ENCODE measurements around the gene KLHL4. TPM values are rescaled to one million over a fixed set of nuclear protein-coding genes. Genes with fewer than 3 reads are reported as not detected.

KLHL4 gene
- total RNA-seq, 1 experiment from 2014 or later, result 1.1 TPM

DNA sequence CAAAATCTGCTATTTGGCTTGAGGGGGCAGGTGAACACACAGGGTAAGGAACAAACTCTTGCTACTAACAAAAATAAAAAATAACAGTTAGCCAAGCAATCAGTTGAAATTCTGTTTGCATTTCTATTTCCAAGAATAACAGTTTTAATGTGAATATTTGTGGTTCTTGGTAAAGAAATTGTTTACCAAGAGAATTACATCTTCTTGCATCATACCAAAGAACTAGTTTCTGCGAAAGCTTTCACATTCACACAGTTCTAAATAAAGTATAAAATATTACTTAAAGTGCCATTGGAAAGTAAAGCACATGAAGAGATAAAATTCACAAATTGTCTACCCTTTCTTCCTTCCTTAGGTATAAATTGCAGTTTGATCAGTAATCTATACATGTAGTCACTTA lies 54.4 kb downstream of the KLHL4 start:
- BruUV-seq (replicated peaks), result no TSS peak
- Histone ChIP-seq H3K79me2 (ENCODE audit: low read length) (no peaks in the 10 kb centered on the region), H3K4me3 (ENCODE audit: low read length) (no peak overlapping the region), H2AFZ (ENCODE audit: low read length) (no peak overlapping the region), H3K27me3 (ENCODE audit: low read length) (no peaks in the 10 kb centered on the region), H4K20me1 (ENCODE audit: low read length) (no peaks in the 10 kb centered on the region), H3K36me3 (ENCODE audit: low read depth, low read length) (no peaks in the 10 kb centered on the region), H3K9me2 (replicated peaks; ENCODE audit: low read length) (no peaks in the 10 kb centered on the region), H3K9me3 (ENCODE audit: low read length) (no peaks in the 10 kb centered on the region), H3K27ac (ENCODE audit: low read length) (no peak overlapping the region), H3K9ac (ENCODE audit: low read length) (no peak overlapping the region), H3K4me2 (ENCODE audit: low read length) (no peak overlapping the region), H3K4me1 (ENCODE audit: insufficient read depth, low read length) (no peaks in the 10 kb centered on the region), H3F3A (ENCODE audit: low read length, unreplicated experiment) (no peaks in the 10 kb centered on the region)
- ChIA-PET POLR2A (ENCODE audit: unreplicated experiment) (no interaction called here), CTCF (no interaction called here)
- intact Hi-C loops (cut with micrococcal nuclease), result loop anchor here (1.0 to 10.0 kb wide), 2 partner anchors 55 to 177 kb away; partner anchors contain the start of gene KLHL4
- TF ChIP-seq, protein P1, sequence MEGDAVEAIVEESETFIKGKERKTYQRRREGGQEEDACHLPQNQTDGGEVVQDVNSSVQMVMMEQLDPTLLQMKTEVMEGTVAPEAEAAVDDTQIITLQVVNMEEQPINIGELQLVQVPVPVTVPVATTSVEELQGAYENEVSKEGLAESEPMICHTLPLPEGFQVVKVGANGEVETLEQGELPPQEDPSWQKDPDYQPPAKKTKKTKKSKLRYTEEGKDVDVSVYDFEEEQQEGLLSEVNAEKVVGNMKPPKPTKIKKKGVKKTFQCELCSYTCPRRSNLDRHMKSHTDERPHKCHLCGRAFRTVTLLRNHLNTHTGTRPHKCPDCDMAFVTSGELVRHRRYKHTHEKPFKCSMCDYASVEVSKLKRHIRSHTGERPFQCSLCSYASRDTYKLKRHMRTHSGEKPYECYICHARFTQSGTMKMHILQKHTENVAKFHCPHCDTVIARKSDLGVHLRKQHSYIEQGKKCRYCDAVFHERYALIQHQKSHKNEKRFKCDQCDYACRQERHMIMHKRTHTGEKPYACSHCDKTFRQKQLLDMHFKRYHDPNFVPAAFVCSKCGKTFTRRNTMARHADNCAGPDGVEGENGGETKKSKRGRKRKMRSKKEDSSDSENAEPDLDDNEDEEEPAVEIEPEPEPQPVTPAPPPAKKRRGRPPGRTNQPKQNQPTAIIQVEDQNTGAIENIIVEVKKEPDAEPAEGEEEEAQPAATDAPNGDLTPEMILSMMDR (conservative IDR thresholded peaks at IDR 0.05; ENCODE audit: low read depth, low read length), result no peak
- TF ChIP-seq EZH2 (IDR thresholded peaks at IDR 0.05; ENCODE audit: low read length, unreplicated experiment) (no peak), EZH2phosphoT487 (IDR thresholded peaks at IDR 0.05; ENCODE audit: borderline replicate concordance, low read length) (no peak)
- DNase-seq, result no peak
- peak; percentile 22; the same call in 1 of the 2 replicates for ATAC-seq

DNA sequence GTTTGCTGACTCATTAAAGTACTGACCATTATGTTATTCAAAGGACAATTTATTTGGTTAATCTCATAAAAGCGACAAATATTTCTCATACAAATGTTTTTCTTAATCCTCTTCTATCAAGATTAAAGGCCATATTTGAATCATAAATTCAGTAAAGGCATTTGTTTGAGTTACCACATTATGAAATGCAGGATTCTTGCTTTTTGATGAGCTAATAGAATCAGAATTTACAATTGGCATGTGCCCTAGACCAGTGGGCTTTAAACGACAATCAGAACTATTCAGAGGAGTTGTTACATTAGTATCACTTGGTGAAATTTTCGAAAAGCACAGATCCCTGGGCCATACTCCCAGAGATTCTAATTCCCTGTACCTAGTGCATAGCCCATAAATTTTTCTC lies 55.3 kb downstream of the KLHL4 start:
- ATAC-seq, result no peak
- intact Hi-C loops (cut with micrococcal nuclease), result loop anchor here (1.0 to 10.0 kb wide), 2 partner anchors 56 to 178 kb away; partner anchors contain the start of gene KLHL4
- no peak overlapping the region for H3K4me2 ChIP-seq (ENCODE audit: low read length)

DNA sequence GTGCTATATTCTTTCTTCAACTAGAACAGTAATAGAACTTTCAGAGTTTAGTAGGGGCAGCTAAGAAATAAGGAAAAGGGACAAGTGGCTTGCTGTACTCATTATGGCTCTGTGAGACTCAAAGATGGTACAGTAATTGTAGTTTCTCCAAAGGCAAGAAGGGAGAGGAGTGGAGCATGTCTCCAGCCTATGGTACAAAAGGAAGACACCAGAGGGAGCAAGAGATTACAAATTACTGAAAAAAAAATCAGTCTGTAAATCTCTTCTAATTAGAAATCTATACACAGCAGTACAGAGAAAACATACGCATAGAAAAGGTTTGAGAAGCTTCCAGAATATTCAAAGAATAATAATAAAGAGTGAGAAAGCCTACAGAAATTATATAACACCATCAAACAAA lies 61.4 kb downstream of the KLHL4 start:
- Histone ChIP-seq H3K79me2 (ENCODE audit: low read length) (no peaks in the 10 kb centered on the region), H3F3A (ENCODE audit: low read length, unreplicated experiment) (no peaks in the 10 kb centered on the region), H3K27ac (ENCODE audit: low read length) (no peak overlapping the region), H3K4me1 (ENCODE audit: insufficient read depth, low read length) (no peaks in the 10 kb centered on the region), H4K20me1 (ENCODE audit: low read length) (no peaks in the 10 kb centered on the region), H3K36me3 (ENCODE audit: low read depth, low read length) (no peaks in the 10 kb centered on the region), H3K9me3 (ENCODE audit: low read length) (no peaks in the 10 kb centered on the region), H3K9ac (ENCODE audit: low read length) (no peak overlapping the region), H3K4me3 (ENCODE audit: low read length) (no peak overlapping the region), H3K27me3 (ENCODE audit: low read length) (no peaks in the 10 kb centered on the region), H2AFZ (ENCODE audit: low read length) (no peak overlapping the region), H3K4me2 (ENCODE audit: low read length) (no peak overlapping the region), H3K9me2 (replicated peaks; ENCODE audit: low read length) (no peaks in the 10 kb centered on the region)
- DNase-seq (peak; percentile 5), ATAC-seq (peak; percentile 48)
- TF ChIP-seq, protein P1 (conservative IDR thresholded peaks at IDR 0.05; ENCODE audit: low read depth, low read length), result peak; percentile 41; the same call in 1 of the 2 replicates
- TF ChIP-seq EZH2 (IDR thresholded peaks at IDR 0.05; ENCODE audit: low read length, unreplicated experiment), result no peak
- BruUV-seq (replicated peaks), result no TSS peak
- ChIA-PET POLR2A (ENCODE audit: unreplicated experiment) (no interaction called here), CTCF (no interaction called here)
- intact Hi-C loops (cut with micrococcal nuclease), result loop anchor here (1.0 to 10.0 kb wide), 3 partner anchors 84 to 240 kb away; no protein-coding TSS in a partner anchor

More for the DNA sequence above, 55.3 kb downstream of the KLHL4 start:
- POLR2A ChIA-PET (ENCODE audit: unreplicated experiment), result no interaction called here
- Histone ChIP-seq H3K4me1 (ENCODE audit: insufficient read depth, low read length) (no peaks in the 10 kb centered on the region), H2AFZ (ENCODE audit: low read length) (no peak overlapping the region), H3F3A (ENCODE audit: low read length, unreplicated experiment) (no peaks in the 10 kb centered on the region), H3K27me3 (ENCODE audit: low read length) (no peaks in the 10 kb centered on the region), H3K27ac (ENCODE audit: low read length) (no peak overlapping the region), H3K9ac (ENCODE audit: low read length) (no peak overlapping the region), H4K20me1 (ENCODE audit: low read length) (no peaks in the 10 kb centered on the region), H3K9me2 (replicated peaks; ENCODE audit: low read length) (no peaks in the 10 kb centered on the region), H3K36me3 (ENCODE audit: low read depth, low read length) (no peaks in the 10 kb centered on the region), H3K79me2 (ENCODE audit: low read length) (no peaks in the 10 kb centered on the region), H3K4me3 (ENCODE audit: low read length) (no peak overlapping the region), H3K9me3 (ENCODE audit: low read length) (no peaks in the 10 kb centered on the region)
- CTCF ChIA-PET, result no interaction called here
- TF ChIP-seq EZH2phosphoT487 (IDR thresholded peaks at IDR 0.05; ENCODE audit: borderline replicate concordance, low read length), result no peak
- TF ChIP-seq, protein P1 (conservative IDR thresholded peaks at IDR 0.05; ENCODE audit: low read depth, low read length), result no peak
- TF ChIP-seq EZH2 (IDR thresholded peaks at IDR 0.05; ENCODE audit: low read length, unreplicated experiment), result no peak
- DNase-seq, result peak; percentile 20
- no TSS peak for BruUV-seq (replicated peaks)
